T-helper 2 cell treated with Interferon-gamma antibody and Interleukin-4, amounts not matched to agents 5 μg/mL and 100 μg/mL, for 36 hours (primary cell): ENCODE data around the gene KPTN.

Experiments
- DNase-seq: peaks from one replicate; pipeline ENCODE4 v3.0.0; 2021; ENCODE audit warnings: low spot score
- H3K27ac Mint-ChIP-seq: one replicate; pipeline ENCODE4 v1.8.0; 2021; ENCODE audit warnings: mild to moderate bottlenecking, mixed read lengths
- H3K27me3 Mint-ChIP-seq: one replicate; pipeline ENCODE4 v1.8.0; 2021; ENCODE audit warnings: low read depth, mixed read lengths
- H3K36me3 Mint-ChIP-seq: one replicate; pipeline ENCODE4 v1.8.0; 2021; ENCODE audit warnings: low read depth, mixed read lengths
- H3K4me1 Mint-ChIP-seq: one replicate; pipeline ENCODE4 v1.8.0; 2021; ENCODE audit warnings: low read depth, mixed read lengths
- H3K4me3 Mint-ChIP-seq: one replicate; pipeline ENCODE4 v1.8.0; 2022; ENCODE audit warnings: mild to moderate bottlenecking, moderate library complexity, mixed read lengths
- H3K9me3 Mint-ChIP-seq: one replicate; pipeline ENCODE4 v1.8.0; 2021; ENCODE audit warnings: mixed read lengths

KPTN gene

DNA sequence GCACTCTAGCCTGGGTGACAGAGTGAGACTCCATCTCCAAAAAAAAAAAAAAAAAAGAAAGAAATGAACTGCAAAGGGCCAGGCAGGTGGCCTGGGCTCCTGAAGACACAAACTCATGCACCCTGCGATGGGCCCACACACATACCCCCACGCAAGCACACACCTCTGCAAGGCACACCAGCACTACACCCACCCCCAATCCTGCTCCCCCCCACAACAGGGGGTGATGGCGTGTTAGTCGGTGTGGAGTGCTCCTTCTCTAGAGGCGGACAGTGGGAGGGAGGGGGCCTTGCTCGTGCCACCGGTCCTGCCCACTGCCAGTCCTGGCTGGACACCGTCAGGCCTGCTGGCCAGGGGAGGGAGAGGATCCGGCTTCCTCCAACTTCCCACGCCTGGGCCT, 10.7 kb downstream of the KPTN start:
- H3K27ac Mint-ChIP-seq: no peak overlapping the region
- H3K4me3 Mint-ChIP-seq: no peak overlapping the region
- no peaks in the 10 kb centered on the region for H3K36me3 Mint-ChIP-seq
- peaks cover 28% of the 10 kb centered on the region for H3K27me3 Mint-ChIP-seq
- peaks cover 3% of the 10 kb centered on the region for H3K4me1 Mint-ChIP-seq
- H3K9me3 Mint-ChIP-seq: no peaks in the 10 kb centered on the region
- no peak for DNase-seq

DNA sequence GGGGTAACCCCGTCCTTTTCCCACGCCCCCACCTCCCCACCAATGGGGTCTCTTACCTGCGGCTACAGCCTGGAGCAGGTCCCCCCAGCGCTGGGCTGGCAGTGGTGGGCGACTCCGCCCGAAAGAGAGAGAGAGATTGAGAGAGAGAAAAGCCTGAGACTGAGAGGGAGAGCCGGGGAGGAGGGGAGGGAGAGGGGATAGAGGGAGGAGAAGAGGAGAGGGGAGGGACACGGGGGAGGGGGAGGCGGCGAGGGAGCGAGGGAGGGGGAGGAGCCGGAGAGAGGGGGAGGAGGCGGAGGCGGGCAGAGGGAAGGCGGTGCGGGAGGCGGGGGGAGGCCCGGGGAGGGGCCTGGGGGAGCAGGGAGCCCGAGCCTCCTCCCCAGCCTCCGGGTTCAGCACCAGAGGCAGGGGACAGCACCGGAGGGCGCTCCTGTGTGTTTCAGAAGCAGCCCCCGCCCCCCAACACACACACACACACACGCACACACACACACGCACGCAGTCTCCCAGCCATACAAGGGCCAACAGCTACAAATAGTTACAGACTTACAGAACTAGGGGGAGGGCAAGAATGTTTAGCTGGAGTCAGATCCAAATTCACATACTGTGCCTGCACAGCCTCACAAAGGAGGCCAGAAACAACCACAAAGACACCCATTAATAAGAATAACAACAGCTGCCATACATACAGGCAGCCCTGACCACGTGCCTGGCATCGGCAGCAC, 12.1 kb downstream of the KPTN start, which contains the start of gene SLC8A2:
TSS of gene SLC8A2 (minus strand) at position 161 of the 725 bp plus-strand sequence. CDS start 5,490 bp downstream, outside the sequence.
- peak; percentile 55 for DNase-seq
- H3K9me3 Mint-ChIP-seq: no peaks in the 10 kb centered on the region
- peaks cover 35% of the 10 kb centered on the region for H3K27me3 Mint-ChIP-seq
- no peak within 1 kb of the TSS for H3K27ac Mint-ChIP-seq
- H3K36me3 Mint-ChIP-seq: no peaks in the 10 kb centered on the region
- H3K4me3 Mint-ChIP-seq: no peak within 1 kb of the TSS
- H3K4me1 Mint-ChIP-seq: peaks cover 3% of the 10 kb centered on the region

DNA sequence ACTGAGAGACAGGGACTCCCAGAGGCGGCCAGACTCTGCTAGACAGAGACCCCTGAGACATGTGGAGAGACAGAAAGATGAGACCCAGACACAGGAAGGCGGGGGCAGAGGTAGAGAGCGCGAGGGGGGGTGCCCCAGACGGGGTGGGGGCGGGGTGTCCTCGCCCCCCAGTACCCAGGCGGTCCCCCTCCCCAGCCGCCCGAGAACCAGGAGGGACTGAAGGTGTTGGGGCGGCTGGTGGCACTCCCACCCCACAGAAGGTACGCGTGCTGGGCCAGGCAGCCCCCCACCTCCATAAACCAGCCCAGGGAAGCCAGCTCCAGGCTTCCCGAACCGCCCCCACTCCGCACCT, 12.7 kb downstream of the KPTN start:
- H3K4me3 Mint-ChIP-seq: no peak overlapping the region
- peaks cover 35% of the 10 kb centered on the region for H3K27me3 Mint-ChIP-seq
- no peaks in the 10 kb centered on the region for H3K9me3 Mint-ChIP-seq
- H3K27ac Mint-ChIP-seq: no peak overlapping the region
- no peaks in the 10 kb centered on the region for H3K36me3 Mint-ChIP-seq
- no peak for DNase-seq
- peaks cover 3% of the 10 kb centered on the region for H3K4me1 Mint-ChIP-seq

DNA sequence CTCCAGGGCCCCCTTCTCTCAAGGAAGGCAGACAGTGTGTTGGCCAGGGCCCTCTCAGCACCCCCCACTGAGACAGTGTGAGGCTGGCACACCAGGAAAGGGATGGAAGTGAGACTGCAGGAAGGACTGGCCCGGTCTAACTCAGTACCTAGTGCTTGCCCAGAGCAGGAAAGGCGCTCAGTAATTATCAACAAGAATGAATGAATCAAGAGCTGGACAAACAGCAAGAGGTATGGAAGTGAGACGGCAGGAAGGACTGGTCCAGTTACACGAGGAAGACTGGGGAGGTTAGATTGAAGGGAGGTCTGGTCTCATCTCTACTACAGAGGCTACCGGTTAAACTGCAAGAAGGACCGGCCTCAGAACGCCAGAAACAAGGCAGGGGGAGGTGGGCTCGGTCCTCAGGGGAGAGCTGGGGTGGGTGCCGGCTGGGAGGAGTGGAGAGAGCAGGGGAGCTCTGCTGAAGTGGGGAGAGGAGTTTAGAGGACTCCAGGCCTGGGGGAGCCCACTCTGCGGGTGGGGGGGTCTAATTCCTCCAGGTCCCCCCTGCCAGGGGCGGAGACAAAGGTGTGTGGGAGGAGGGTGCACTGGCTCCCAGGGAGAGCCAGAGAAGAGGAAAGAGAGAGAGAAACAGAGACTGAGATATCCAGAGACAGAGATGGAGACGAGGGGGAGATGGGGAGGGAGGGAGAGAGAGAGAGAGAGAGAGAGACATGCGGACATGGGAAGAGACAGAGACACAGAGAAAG, 13.4 kb downstream of the KPTN start:
- Mint-ChIP-seq H3K36me3 (no peaks in the 10 kb centered on the region), H3K4me3 (no peak overlapping the region), H3K27ac (no peak overlapping the region), H3K9me3 (no peaks in the 10 kb centered on the region), H3K27me3 (peaks cover 35% of the 10 kb centered on the region), H3K4me1 (peaks cover 3% of the 10 kb centered on the region)
- no peak for DNase-seq

DNA sequence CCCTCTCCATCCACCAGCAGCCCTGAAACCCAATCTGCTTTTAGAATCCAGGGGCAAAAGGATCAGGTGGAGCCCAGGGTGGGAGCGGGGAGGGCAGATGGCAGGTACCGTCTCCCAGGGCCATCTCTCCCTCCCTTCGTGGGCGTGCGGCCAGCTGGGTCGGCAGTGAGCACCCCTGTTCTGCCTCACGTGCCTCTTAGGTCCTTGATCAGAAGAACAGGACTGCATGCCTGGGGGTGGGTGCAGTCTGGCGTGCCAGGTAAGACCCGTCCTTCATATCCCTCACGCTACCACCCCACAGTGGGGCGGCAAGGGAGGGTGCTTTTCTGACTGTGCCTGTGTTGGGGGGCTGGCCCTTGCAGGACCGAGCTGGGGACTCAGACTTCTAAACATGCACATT, 14.3 kb downstream of the KPTN start:
- Mint-ChIP-seq H3K27ac (no peak overlapping the region), H3K27me3 (peaks cover 35% of the 10 kb centered on the region), H3K9me3 (no peaks in the 10 kb centered on the region), H3K4me1 (peaks cover 3% of the 10 kb centered on the region), H3K4me3 (no peak overlapping the region), H3K36me3 (no peaks in the 10 kb centered on the region)
- DNase-seq: no peak

DNA sequence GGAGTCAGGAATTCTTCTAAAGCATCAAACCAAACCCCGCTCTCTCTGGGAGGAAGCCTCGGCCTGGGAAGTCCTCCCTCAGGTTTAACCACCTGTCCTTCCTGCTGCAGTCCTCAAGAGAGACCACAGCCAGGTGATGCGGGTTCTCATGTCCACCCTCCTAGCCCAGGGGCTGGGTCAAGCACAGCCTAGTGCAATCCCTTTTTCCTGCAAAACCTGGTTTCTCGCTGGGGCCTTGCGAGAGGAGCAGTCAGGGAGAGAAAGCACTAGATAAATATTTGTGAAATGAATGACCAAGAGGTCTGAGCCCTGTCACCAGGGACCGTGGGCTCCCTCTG, 14.7 kb downstream of the KPTN start:
- no peak overlapping the region for H3K27ac Mint-ChIP-seq
- no peaks in the 10 kb centered on the region for H3K36me3 Mint-ChIP-seq
- no peaks in the 10 kb centered on the region for H3K9me3 Mint-ChIP-seq
- H3K4me1 Mint-ChIP-seq: peaks cover 3% of the 10 kb centered on the region
- no peak overlapping the region for H3K4me3 Mint-ChIP-seq
- peaks cover 35% of the 10 kb centered on the region for H3K27me3 Mint-ChIP-seq
- no peak for DNase-seq

DNA sequence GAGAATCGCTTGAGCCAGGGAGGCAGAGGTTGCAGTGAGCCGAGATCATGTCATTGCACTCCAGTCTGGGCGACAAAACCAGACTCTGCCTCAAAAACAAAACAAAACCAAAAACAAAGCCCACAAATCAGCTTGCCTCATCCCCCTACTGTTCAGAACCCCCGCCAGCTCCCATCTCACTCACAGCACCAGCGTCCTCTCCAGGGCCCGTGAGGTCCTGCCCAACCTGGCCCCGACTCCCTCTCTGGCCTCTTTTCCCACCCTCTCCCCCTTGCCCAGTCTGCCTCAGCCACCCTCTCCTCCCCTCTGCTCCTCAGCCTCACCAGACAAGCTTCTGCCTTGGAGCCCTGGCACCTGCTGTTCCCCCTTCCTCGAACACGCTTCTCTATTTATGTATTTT, 16.1 kb downstream of the KPTN start:
- Mint-ChIP-seq H3K4me1 (peaks cover 3% of the 10 kb centered on the region), H3K27me3 (peaks cover 35% of the 10 kb centered on the region), H3K9me3 (no peaks in the 10 kb centered on the region), H3K4me3 (no peak overlapping the region), H3K27ac (no peak overlapping the region), H3K36me3 (no peaks in the 10 kb centered on the region)
- no peak for DNase-seq

DNA sequence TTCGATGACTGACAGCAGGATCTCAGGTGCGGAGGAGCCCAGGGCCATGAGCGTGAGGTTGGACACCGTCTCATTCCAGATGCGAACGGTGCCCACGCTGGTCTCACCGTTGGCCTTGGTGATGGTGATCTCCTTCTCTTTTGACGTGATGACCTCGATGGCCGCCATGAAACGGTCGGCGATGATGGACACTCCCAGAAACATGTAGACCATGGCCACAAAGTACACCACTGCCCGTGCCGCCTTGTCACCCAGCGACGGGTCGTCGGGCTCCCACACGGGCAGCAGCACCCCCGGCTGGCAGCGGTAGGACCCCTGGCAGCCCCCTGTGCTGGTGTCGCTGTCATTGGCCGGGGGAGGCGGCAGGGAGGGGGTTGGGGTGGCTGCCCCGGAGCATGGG, 18.1 kb downstream of the KPTN start:
- H3K4me1 Mint-ChIP-seq: no peaks in the 10 kb centered on the region
- no peak overlapping the region for H3K4me3 Mint-ChIP-seq
- H3K9me3 Mint-ChIP-seq: no peaks in the 10 kb centered on the region
- H3K27me3 Mint-ChIP-seq: peaks cover 28% of the 10 kb centered on the region
- no peak for DNase-seq
- H3K27ac Mint-ChIP-seq: no peak overlapping the region
- H3K36me3 Mint-ChIP-seq: no peaks in the 10 kb centered on the region

DNA sequence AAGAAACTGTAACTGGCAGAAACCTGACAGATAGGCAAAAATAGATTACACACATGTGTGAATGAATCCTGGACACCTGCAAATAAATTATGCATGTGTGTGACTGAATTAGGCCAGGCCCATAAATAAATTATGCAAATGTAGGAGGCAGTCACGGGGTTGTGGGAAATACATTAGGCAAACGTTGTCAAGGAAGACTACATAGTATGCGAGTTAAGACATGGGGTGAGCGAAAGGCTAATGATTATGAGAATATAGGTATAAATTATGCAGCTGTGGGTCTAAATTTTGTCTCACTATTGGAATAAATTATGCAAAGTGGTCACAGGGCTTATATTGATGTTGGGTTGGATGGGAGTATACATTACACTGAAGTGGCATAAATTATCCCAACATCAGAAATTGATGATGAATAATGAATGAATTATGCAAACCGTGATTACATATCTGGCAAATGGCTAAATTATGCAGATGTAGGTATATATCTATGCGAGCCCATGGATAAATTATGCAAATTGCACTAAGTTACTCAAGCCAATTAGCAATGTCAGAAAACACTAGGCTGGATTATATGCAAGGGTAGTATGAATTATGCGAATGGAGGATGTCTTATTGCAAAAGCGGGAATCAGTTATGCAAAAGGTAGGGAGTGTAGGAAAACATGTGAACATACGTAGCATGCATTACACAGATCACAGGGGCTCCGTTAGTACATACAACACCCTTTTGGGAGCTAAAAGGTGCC, 19.2 kb downstream of the KPTN start:
- peaks cover 20% of the 10 kb centered on the region for H3K27me3 Mint-ChIP-seq
- H3K27ac Mint-ChIP-seq: no peak overlapping the region

DNA sequence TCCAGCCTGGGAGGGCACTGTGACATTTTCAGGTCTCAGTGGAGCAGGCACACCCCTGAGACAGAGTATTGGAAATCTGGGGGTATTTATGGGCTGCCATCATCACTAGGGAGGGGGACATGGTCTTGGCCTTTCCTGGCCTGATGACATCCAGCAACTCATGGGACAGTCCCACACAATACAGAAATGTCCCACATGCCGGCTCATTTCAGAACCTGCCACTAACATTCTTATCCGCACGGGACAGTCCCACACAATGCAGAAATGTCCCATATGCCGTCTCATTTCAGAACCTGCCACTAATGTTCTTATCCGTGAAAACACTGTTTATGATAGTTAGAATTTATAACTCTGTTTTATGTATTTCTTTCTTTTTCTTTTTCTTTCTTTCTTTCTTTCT, 22.1 kb downstream of the KPTN start:
- Mint-ChIP-seq H3K9me3 (no peaks in the 10 kb centered on the region), H3K27me3 (peaks cover 2% of the 10 kb centered on the region), H3K36me3 (no peaks in the 10 kb centered on the region), H3K4me3 (no peak overlapping the region), H3K27ac (no peak overlapping the region), H3K4me1 (no peaks in the 10 kb centered on the region)
- no peak for DNase-seq

More for the DNA sequence above, 19.2 kb downstream of the KPTN start:
- Mint-ChIP-seq H3K9me3 (no peaks in the 10 kb centered on the region), H3K4me3 (no peak overlapping the region), H3K4me1 (no peaks in the 10 kb centered on the region), H3K36me3 (no peaks in the 10 kb centered on the region)
- no peak for DNase-seq

DNA sequence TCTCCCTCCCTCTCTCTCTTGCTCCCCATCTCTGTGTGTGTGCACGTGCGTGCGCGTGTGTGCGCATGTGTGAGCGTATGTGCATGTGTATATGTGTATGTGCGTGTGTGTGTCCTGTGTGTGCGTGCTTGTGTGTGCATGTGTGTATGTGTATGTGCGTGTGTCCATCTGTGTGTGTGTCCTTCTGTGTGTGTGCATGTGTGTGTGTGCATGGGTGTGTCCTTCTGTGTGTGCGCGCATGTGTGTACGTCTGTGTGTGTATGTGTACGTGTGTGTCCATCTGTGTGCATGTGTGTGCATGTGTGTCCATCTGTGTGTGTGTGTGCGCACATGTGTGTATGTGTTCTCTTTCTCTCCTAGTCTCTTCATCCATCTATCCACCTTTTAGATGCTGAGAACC, 24.5 kb downstream of the KPTN start:
- Mint-ChIP-seq H3K9me3 (peaks cover 4% of the 10 kb centered on the region), H3K4me1 (no peaks in the 10 kb centered on the region), H3K4me3 (no peak overlapping the region), H3K36me3 (no peaks in the 10 kb centered on the region), H3K27ac (no peak overlapping the region), H3K27me3 (peaks cover 21% of the 10 kb centered on the region)
- no peak for DNase-seq

DNA sequence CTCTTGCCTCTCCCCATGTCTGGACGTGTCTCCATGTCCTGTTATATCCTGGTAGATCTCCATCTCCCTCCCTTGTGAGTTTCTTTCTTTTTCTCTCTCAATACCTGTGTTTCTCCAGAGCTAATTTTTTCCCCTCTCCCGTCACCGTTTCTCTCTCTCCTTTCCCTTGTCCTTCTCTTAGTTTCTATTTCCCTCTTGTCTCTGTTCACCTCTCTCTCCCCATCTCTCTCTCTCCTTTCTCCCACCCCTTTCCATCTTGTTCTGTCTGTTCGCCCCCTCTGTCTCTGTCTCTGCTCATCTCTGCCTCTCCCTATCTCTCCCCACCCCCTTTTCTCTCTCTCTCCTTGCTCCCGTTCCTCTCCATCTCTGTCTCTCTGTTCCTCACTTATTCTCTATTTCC, 25.3 kb downstream of the KPTN start:
- H3K9me3 Mint-ChIP-seq: peaks cover 4% of the 10 kb centered on the region
- no peak for DNase-seq
- H3K27ac Mint-ChIP-seq: no peak overlapping the region
- peaks cover 26% of the 10 kb centered on the region for H3K27me3 Mint-ChIP-seq
- no peak overlapping the region for H3K4me3 Mint-ChIP-seq
- H3K36me3 Mint-ChIP-seq: no peaks in the 10 kb centered on the region
- H3K4me1 Mint-ChIP-seq: no peaks in the 10 kb centered on the region

DNA sequence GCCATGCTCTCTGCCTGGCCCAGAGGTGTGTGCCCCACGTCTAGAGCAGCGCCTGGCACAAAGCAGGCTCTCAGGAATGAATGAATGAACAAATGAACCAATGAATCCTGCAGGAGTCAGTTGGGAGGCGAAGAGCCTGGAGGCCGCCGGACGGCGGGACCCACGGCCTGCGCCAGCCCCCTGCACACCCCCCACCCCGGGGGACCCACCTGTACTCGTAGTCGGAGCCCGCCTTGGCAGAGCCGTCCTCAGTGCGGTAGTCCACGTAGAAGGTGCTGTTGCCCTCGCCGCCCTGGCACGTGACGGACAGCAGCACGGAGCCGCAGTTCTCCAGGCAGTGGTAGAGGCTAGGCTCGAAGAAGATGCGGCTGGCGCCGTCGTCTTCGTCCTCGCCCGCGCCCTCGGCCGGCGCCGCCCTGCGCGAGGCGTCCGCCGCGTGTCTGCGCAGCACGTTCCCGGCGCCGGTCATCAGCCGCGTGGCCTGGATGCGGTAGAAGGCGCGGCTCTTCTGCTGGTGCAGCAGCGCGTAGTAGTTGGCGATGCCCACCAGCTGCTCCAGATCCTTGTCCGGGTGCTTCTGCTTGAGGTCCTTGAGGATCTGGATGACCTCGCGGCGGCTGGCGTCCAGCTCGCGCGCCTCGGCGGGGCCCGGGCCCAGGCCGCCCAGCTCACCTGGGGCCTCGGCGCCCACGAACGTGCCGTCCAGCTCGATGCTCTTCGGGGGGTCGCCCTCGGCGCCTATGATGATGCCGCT, 27.1 kb downstream of the KPTN start:
- H3K4me3 Mint-ChIP-seq: no peak overlapping the region
- H3K36me3 Mint-ChIP-seq: no peaks in the 10 kb centered on the region
- H3K4me1 Mint-ChIP-seq: no peaks in the 10 kb centered on the region
- no peak for DNase-seq
- H3K27me3 Mint-ChIP-seq: peaks cover 26% of the 10 kb centered on the region
- H3K27ac Mint-ChIP-seq: no peak overlapping the region
- peaks cover 4% of the 10 kb centered on the region for H3K9me3 Mint-ChIP-seq

DNA sequence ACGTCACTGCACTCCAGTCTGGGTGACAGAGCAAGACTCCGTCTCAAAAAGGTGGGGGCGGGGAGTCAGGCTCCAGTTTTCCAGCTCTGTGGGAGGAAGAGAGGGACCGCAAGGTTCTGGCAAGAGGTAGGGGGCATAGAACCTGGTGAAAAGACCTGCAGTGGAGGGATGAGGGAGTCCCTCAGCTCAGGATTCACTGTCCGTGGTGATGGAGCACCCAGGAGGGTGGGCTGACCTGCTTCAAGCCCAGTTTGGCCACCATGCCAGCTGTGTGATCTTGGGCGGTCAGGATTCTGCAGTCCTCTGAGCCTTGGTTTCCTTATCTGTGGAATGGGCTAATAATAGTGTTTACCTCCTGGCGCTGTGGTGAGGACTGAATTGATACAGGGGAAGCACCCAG, 33.5 kb downstream of the KPTN start:
- DNase-seq: no peak
- Mint-ChIP-seq H3K4me3 (no peak overlapping the region), H3K9me3 (no peaks in the 10 kb centered on the region), H3K36me3 (no peaks in the 10 kb centered on the region), H3K27me3 (peaks cover 46% of the 10 kb centered on the region), H3K27ac (no peak overlapping the region), H3K4me1 (peaks cover 16% of the 10 kb centered on the region)
